ENCODE data around the gene SULT2A1.
"Not testable (repeated sequence)": the region's sequence is repeated elsewhere in the genome, so short reads cannot be mapped to it uniquely, and the experiment has no call there.

Gene SULT2A1

DNA sequence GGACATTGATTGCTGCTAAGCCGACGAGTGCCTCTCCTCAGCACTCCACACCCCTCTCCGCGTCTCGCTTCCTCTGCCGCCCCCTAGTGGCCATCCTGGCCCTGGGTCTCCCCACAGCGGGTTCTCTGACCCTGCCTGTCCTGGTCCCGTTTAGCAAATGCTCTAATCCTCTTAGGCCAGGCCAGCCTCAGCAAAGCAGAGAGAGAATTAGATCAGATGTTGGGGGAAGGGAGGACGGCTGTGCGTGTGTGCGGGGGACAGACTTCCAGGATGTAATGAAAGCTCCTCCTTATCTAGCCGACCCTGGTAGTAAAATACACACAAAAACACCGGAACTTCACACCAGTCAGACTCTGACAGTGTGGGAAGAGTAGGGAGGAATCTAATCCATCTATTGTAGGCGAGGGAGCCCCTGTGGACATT, 22.6 kb downstream of the SULT2A1 start:
- DNase-seq (ENCODE audit: low spot score), result peak; percentile 91
- in situ Hi-C loops (cut with MboI; ENCODE audit: low sequenced_read_pairs, unreplicated experiment), result no loop called here

DNA sequence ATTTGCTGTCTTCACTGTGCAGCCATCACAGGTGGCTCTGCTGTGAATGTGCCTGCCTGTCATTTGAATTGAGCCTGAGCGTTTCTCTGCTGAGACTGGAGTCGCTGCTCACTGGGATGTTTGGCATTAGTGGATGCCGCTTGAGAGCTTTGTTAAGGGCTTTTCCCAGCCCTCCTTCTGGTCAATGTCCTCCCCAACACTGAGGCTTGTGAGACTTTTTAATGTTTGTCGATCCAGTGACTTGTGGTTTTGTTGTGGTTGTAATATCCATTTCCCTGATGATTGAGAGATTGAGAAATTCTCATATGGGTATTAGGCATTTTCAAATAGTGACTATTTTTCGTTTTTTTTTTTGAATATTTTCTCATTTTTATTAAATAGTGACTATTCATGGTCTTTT, 24.5 kb downstream of the SULT2A1 start:
- in situ Hi-C loops (cut with MboI; ENCODE audit: low sequenced_read_pairs, unreplicated experiment), result no loop called here
- no peak for DNase-seq (ENCODE audit: low spot score)
- TF ChIP-seq, protein P1, sequence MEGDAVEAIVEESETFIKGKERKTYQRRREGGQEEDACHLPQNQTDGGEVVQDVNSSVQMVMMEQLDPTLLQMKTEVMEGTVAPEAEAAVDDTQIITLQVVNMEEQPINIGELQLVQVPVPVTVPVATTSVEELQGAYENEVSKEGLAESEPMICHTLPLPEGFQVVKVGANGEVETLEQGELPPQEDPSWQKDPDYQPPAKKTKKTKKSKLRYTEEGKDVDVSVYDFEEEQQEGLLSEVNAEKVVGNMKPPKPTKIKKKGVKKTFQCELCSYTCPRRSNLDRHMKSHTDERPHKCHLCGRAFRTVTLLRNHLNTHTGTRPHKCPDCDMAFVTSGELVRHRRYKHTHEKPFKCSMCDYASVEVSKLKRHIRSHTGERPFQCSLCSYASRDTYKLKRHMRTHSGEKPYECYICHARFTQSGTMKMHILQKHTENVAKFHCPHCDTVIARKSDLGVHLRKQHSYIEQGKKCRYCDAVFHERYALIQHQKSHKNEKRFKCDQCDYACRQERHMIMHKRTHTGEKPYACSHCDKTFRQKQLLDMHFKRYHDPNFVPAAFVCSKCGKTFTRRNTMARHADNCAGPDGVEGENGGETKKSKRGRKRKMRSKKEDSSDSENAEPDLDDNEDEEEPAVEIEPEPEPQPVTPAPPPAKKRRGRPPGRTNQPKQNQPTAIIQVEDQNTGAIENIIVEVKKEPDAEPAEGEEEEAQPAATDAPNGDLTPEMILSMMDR (IDR thresholded peaks at IDR 0.05; ENCODE audit: borderline replicate concordance, control extremely low read depth, extremely low read depth, insufficient read depth, missing control alignments), result no peak

More for the DNA sequence above, 22.6 kb downstream of the SULT2A1 start:
- TF ChIP-seq, protein P1 (IDR thresholded peaks at IDR 0.05; ENCODE audit: borderline replicate concordance, control extremely low read depth, extremely low read depth, insufficient read depth, missing control alignments), result peak; percentile 91

DNA sequence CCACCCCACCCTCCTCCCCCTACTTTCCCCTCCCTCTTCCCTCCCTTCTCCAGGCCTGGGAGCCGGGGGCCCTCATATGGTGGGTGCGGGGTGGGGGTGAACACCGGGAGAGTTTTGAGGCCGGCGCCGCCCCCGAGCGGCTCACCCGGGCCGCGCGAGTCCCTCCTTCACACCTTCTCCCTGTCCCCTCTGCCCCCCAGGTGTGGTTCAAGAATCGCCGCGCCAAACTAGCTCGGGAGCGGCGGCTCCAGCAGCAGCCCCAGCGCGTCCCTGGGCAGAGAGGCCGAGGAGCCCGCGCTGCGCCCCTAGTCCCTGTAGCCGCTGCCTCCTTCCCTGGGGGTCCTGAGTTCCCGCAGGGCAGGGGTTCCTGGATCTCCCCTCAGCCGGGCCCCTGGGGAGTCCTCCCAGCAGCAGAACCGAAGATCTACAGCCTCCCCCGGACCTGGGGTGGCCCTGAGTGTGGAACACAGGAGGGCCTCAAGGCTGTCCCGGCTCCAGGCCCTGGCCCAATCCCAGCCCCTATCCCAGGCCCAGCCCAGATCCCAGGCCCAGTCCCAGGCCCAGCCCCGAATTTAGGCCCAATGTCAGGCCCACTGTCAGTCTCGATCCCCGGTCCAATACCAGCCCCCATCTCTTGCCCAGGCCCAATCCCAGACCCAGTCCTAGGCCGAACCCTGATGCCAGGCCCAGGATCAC, 25.4 kb downstream of the SULT2A1 start:
- DNase-seq (ENCODE audit: low spot score), result no peak
- in situ Hi-C loops (cut with MboI; ENCODE audit: low sequenced_read_pairs, unreplicated experiment), result no loop called here
- TF ChIP-seq, protein P1 (IDR thresholded peaks at IDR 0.05; ENCODE audit: borderline replicate concordance, control extremely low read depth, extremely low read depth, insufficient read depth, missing control alignments), result no peak

DNA sequence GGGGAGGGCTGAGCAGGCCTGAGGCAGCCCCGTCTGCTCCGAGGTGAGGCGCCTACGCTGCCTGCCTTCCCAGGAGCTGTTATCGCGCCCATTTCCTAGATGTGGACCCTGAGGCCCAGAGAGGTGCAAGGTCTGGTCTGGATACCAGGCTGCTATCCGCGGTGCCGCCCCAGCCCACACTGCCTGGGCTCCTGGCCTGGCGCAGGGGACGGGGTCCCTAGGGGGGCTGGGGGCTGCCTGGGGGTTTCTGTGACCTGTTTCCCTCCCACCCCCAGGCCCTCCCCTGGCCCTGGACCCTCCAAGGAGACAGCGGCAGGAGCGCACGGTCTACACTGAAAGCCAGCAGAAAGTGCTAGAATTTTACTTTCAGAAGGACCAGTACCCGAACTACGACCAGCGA, 26.3 kb downstream of the SULT2A1 start:
- in situ Hi-C loops (cut with MboI; ENCODE audit: low sequenced_read_pairs, unreplicated experiment); DNase-seq (ENCODE audit: low spot score): not testable (repeated sequence)

DNA sequence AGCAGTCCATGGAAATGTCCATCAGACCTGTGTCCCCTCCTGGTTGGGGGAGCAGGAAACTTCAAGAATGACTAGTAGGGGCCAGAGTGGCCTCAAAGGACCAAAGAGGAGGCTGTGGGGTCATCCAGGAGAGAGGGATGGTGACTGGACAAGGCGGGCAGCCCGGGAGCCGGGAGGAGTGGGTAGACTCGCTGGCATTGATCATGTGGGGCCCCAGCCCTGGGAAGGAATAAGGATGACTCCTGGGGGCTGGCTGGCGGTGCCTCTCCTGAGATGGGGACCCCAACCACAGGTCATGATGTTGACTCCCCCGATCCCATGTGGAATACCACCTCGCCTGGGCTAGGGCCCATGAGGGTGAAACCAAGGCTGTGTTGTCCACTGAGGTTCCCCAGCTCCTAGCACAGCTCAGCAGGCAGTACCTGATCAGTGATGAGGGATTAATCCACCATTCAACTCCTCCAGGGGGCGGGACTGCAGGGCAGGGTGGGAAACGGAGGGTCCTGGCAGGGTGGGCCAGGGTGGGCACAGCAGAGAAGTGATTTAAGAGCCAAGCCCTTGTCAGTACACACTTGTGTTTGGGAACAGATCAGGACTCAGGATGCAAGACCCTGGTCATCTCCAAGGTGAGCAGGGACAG, 27.3 kb downstream of the SULT2A1 start, which contains the start of gene TPRX2:
Gene TPRX2 (plus strand): TSS at position 590 of the 640 bp plus-strand sequence. CDS start 12 bp downstream, at position 602.
- in situ Hi-C loops (cut with MboI; ENCODE audit: low sequenced_read_pairs, unreplicated experiment); DNase-seq (ENCODE audit: low spot score): not testable (repeated sequence)

DNA sequence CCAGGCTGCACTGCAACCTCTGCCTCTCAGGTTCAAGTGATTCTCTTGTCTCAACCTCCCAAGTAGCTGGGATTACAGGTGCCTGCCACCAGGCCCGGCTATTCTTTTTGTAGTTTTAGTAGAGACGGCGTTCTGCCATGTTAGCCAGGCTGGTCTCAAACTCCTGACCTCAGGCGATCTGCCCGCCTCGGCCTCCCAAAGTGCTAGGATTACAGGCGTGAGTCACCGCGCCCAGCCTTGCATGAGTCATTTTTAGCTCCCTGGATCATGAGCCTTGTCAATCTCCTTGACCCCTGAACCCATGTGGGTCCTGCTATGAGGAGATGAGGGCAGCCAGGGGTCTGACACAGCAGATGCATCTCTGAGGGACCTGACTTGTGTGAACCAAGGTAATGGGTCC, 27.9 kb downstream of the SULT2A1 start:
- in situ Hi-C loops (cut with MboI; ENCODE audit: low sequenced_read_pairs, unreplicated experiment); DNase-seq (ENCODE audit: low spot score): not testable (repeated sequence)

DNA sequence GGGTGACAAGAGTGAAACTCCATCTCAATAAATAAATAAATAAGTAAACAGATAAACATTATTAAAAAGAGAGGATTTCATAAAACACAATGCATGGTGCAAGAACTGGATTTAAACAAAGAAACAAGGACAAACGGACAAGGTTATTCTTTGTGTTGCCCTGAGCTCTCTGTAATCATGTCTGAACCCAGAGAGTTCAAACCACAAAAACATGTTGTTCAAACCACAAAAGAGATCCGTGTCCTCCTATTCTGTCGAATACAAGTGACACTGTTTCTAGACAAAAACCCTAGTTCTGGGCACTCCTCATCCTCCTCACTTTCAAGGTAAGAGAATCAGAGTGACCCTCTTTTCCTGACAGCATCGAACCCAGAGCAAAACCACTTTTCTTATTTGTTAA, 31.7 kb downstream of the SULT2A1 start:
- in situ Hi-C loops (cut with MboI; ENCODE audit: low sequenced_read_pairs, unreplicated experiment), result no loop called here

DNA sequence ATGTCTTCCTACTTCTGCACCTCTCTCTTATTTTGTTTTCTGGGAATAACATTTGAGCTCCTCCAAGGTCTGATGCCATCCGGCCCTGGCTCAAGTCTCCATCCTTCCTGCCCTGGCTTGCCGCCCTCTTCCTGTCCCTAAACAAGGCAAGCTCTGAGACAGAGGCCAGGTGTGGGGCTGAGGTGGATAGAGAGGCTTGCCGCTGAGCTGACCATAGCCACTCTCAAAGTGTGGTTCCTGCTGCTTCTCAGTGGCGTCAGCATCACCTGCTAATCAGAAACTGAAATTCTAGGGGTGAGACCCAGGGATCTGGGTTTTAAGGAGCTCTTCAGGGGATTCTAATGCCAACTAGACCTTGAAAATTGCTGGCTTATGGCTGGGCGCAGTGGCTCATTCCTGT, 33.1 kb downstream of the SULT2A1 start:
- in situ Hi-C loops (cut with MboI; ENCODE audit: low sequenced_read_pairs, unreplicated experiment), result no loop called here
- TF ChIP-seq, protein P1 (IDR thresholded peaks at IDR 0.05; ENCODE audit: borderline replicate concordance, control extremely low read depth, extremely low read depth, insufficient read depth, missing control alignments), result no peak
- DNase-seq (ENCODE audit: low spot score), result no peak

More for the DNA sequence above, 31.7 kb downstream of the SULT2A1 start:
- no peak for DNase-seq (ENCODE audit: low spot score)
- TF ChIP-seq, protein P1 (IDR thresholded peaks at IDR 0.05; ENCODE audit: borderline replicate concordance, control extremely low read depth, extremely low read depth, insufficient read depth, missing control alignments), result no peak

Data from GM13976 (cell line).